Osteocyte (in vitro differentiated cells): ENCODE results near the gene ERG. TPM values are rescaled to one million over a fixed set of nuclear protein-coding genes. Genes with fewer than 3 reads are reported as not detected.

Experiments used
- DNase-seq: peaks from one replicate; pipeline ENCODE4 v3.0.0; 2021; ENCODE audit warnings: mixed read lengths; ENCODE audit not compliant: unreplicated experiment; ENCODE audit errors: extremely low spot score
- H3K27ac Mint-ChIP-seq: one replicate; pipeline ENCODE4 v1.8.0; 2021; ENCODE audit warnings: mild to moderate bottlenecking, mixed read lengths; ENCODE audit not compliant: unreplicated experiment
- H3K27me3 Mint-ChIP-seq: one replicate; pipeline ENCODE4 v1.8.0; 2021; ENCODE audit warnings: mixed read lengths; ENCODE audit not compliant: unreplicated experiment
- H3K36me3 Mint-ChIP-seq: one replicate; pipeline ENCODE4 v1.8.0; 2021; ENCODE audit warnings: mixed read lengths; ENCODE audit not compliant: unreplicated experiment
- H3K4me1 Mint-ChIP-seq: one replicate; pipeline ENCODE4 v1.8.0; 2021; ENCODE audit warnings: mixed read lengths; ENCODE audit not compliant: unreplicated experiment
- H3K4me3 Mint-ChIP-seq: one replicate; pipeline ENCODE4 v1.8.0; 2021; ENCODE audit warnings: mild to moderate bottlenecking, moderate library complexity, mixed read lengths; ENCODE audit not compliant: unreplicated experiment
- H3K9me3 Mint-ChIP-seq: one replicate; pipeline ENCODE4 v1.8.0; 2021; ENCODE audit warnings: mixed read lengths; ENCODE audit not compliant: unreplicated experiment
- CTCF ChIP-seq: fragments of 200-600 bp; sonication (generic); IDR thresholded peaks from 2 replicates; pipeline ENCODE4 v1.5.0; 2021; ENCODE audit warnings: antibody characterized with exemption, mild to moderate bottlenecking, moderate library complexity
- long read RNA-seq: library from polyadenylated mRNA; unstranded; transcript quantifications from one replicate; pipeline ENCODE4 v2.0.0, GENCODE V29; 2021
- total RNA-seq: library from RNA; stranded (reverse); gene quantifications from 2 replicates; pipeline ENCODE4 v1.2.1, GENCODE V29; 2021

The ERG gene
- total RNA-seq = 11.0 and 11.5 TPM in 2 replicates
- long read RNA-seq, full-length matches to known transcripts = 5 of 9 reads
- long read RNA-seq, partial matches to known transcripts = 0 of 9 reads
- long read RNA-seq, other reads (novel, unspliced or antisense) = 4 of 9 reads

GRCh38 chr21:38498057-38498833 lies at the start of gene ERG:
TSS of gene ERG (minus strand) at chr21:38498477. CDS start at chr21:38498380, 97 bp downstream.
- no peak for TF ChIP-seq CTCF
- DNase-seq = no peak
- Mint-ChIP-seq H3K27me3 (no peaks in the 10 kb centered on the region), H3K9me3 (no peaks in the 10 kb centered on the region), H3K4me3 (no peak within 1 kb of the TSS), H3K4me1 (peaks cover 58% of the 10 kb centered on the region), H3K27ac (peak within 1 kb of the TSS; percentile 21), H3K36me3 (no peaks in the 10 kb centered on the region)

GRCh38 chr21:38544661-38545060 lies 46.4 kb upstream of the ERG start:
- H3K9me3 Mint-ChIP-seq = no peaks in the 10 kb centered on the region
- DNase-seq = no peak
- no peak for TF ChIP-seq CTCF

GRCh38 chr21:38542263-38542662 lies 44.0 kb upstream of the ERG start:
- Mint-ChIP-seq H3K9me3 (no peaks in the 10 kb centered on the region), H3K36me3 (no peaks in the 10 kb centered on the region), H3K4me1 (peaks cover 2% of the 10 kb centered on the region), H3K27me3 (no peaks in the 10 kb centered on the region), H3K27ac (no peak overlapping the region), H3K4me3 (no peak overlapping the region)
- no peak for DNase-seq
- no peak for TF ChIP-seq CTCF

More at GRCh38 chr21:38544661-38545060, 46.4 kb upstream of the ERG start:
- H3K27ac Mint-ChIP-seq = no peak overlapping the region
- H3K36me3 Mint-ChIP-seq = no peaks in the 10 kb centered on the region
- no peaks in the 10 kb centered on the region for H3K27me3 Mint-ChIP-seq
- H3K4me3 Mint-ChIP-seq = no peak overlapping the region
- H3K4me1 Mint-ChIP-seq = no peaks in the 10 kb centered on the region

GRCh38 chr21:38538353-38538752 lies 40.1 kb upstream of the ERG start:
- no peaks in the 10 kb centered on the region for H3K36me3 Mint-ChIP-seq
- H3K4me1 Mint-ChIP-seq = peaks cover 9% of the 10 kb centered on the region
- peaks cover 6% of the 10 kb centered on the region for H3K27me3 Mint-ChIP-seq
- DNase-seq = no peak
- H3K4me3 Mint-ChIP-seq = no peak overlapping the region
- H3K27ac Mint-ChIP-seq = no peak overlapping the region
- no peaks in the 10 kb centered on the region for H3K9me3 Mint-ChIP-seq
- TF ChIP-seq CTCF = no peak

- peaks cover 6% of the 10 kb centered on the region for H3K27me3 Mint-ChIP-seq
- H3K27ac Mint-ChIP-seq = no peak overlapping the region
- no peak overlapping the region for H3K4me3 Mint-ChIP-seq
- H3K4me1 Mint-ChIP-seq = peaks cover 37% of the 10 kb centered on the region
- TF ChIP-seq CTCF = no peak
- DNase-seq = no peak
- H3K9me3 Mint-ChIP-seq = no peaks in the 10 kb centered on the region
- no peaks in the 10 kb centered on the region for H3K36me3 Mint-ChIP-seq
Observed at GRCh38 chr21:38534591-38534990, 36.3 kb upstream of the ERG start.
